Heart left ventricle (tissue), 16 donors: ENCODE measurements around the gene CD207. TPM values are rescaled to one million over a fixed set of nuclear protein-coding genes. Genes with fewer than 3 reads are reported as not detected.

Experiments used
- ATAC-seq, 4 donors: fragments of 200-7000 bp; cut with Tn5 transposase; one replicate each; pipeline ENCODE4 v1.9.1; 2020 to 2022; ENCODE audit warnings: moderate library complexity in 4 of 4, mild to moderate bottlenecking in 3 of 4, moderate number of reproducible peaks in 1 of 4
- DNase-seq, 5 donors: peaks; one replicate each; pipeline ENCODE4 v3.0.0-alpha.2; 2020
- H3K27ac ChIP-seq, 12 donors: fragments of 200-600 bp; sonication (generic) in 4 of 12; one replicate each; pipeline versions ENCODE4 v1.5.0 to v1.8.0; 2016 to 2022; ENCODE audit warnings: mild to moderate bottlenecking in 2 of 12
- H3K27me3 ChIP-seq, 9 donors: fragments of 200-600 bp; sonication (generic) in 2 of 9; one replicate each; pipeline versions ENCODE4 v1.5.1 to v1.8.0; 2016 to 2022; ENCODE audit warnings: mild to moderate bottlenecking in 3 of 9
- H3K36me3 ChIP-seq, 9 donors: fragments of 200-600 bp; sonication (generic) in 2 of 9; one replicate each; pipeline versions ENCODE4 v1.5.0 to v1.8.0; 2018 to 2022; ENCODE audit warnings: mild to moderate bottlenecking in 2 of 9
- H3K4me1 ChIP-seq, 12 donors: fragments of 200-600 bp; sonication (generic) in 4 of 12; one replicate each; pipeline versions ENCODE4 v1.5.0 to v1.8.0; 2016 to 2022; ENCODE audit warnings: mild to moderate bottlenecking in 3 of 12
- H3K4me3 ChIP-seq, 12 donors: fragments of 200-600 bp; sonication (generic) in 4 of 12; one replicate each; pipeline versions ENCODE4 v1.5.0 to v1.8.0; 2017 to 2022; ENCODE audit warnings: mild to moderate bottlenecking in 9 of 12, moderate library complexity in 4 of 12
- H3K9me3 ChIP-seq, 12 donors: fragments of 200-600 bp; sonication (generic) in 4 of 12; one replicate each; pipeline versions ENCODE4 v1.5.0 to v1.8.0; 2016 to 2022; ENCODE audit warnings: mild to moderate bottlenecking in 1 of 12
- CTCF ChIP-seq, 12 donors: fragments of 200-600 bp; sonication (generic) in 4 of 12; IDR thresholded peaks; one replicate each; pipeline versions ENCODE4 v1.5.0 to v1.8.0; 2018 to 2022; ENCODE audit warnings: antibody characterized with exemption in 12 of 12, mild to moderate bottlenecking in 5 of 12
- POLR2A ChIP-seq, 2 donors: fragments of 450-650 bp; IDR thresholded peaks; one replicate each; pipeline ENCODE4 v1.6.1; 2017; ENCODE audit warnings: antibody characterized with exemption in 2 of 2, mild to moderate bottlenecking in 2 of 2, moderate library complexity in 2 of 2
- WGBS, 4 donors: extraction: QIAGEN DNeasy Blood & Tissue Kit in 2 of 4; methylation state at CpG; one replicate each; pipeline versions ENCODE4 v1.1.5 to v1.1.7; 2013 to 2018; 5-methylcytosine and 5-hydroxymethylcytosine counted together
- intact Hi-C, 10 donors: fragments of 100-400 bp; cut with DNase I; formaldehyde crosslinking; loops; one replicate each; pipeline versions ENCODE4 v1.11.1 to v1.14.2; 2022
- polyA plus RNA-seq, 2 donors: library from polyadenylated mRNA; stranded (reverse); fragments of 200-250 nt; gene quantifications; one replicate each; pipeline ENCODE4 v1.2.3, GENCODE V29; 2013
- total RNA-seq, 9 donors: library from RNA; depleted of rRNA in 2 of 9; stranded (reverse); fragments of >200 nt in 2 of 9; fragmentation: NEBNext Ultra II Directional in 3 of 9; extraction: Animal tissue kit (Norgen Biotek cat#: 25700) in 3 of 9; gene quantifications; one replicate each; pipeline versions ENCODE4 v1.1.0 to v1.2.4, GENCODE V29; 2016 to 2023
- donor health status: ischemic (EF 13 %, LVEDD 7.1; RV severe dilation, severe dysfunction).
- donor health status: healthy with polysubstance abuse.
- donor health status: DM: no; HTN: yes; CAD: no.
- donor health status: DM: no; HTN: no; CAD: no.
- donor health status: ischemic (EF 25% LVEDD 6.9; RV normal size, moderate dysfunction).
- donor health status: ischemic (EF 25% LVEDD 5.7; RV mildly dilated, moderate dysfunction).
- donor health status: healthy.
- donor health status: DM: yes; HTN: yes; CAD: no.
- donor health status: ischemic (EF 35%, LVEDD 5.7; RV mildly dilated, moderate dysfunction).
- donor health status: nonischemic (EF 11% LVEDD 7.7; RV severe dilation, severe dysfunction).
- donor health status: DM: yes; HTN: yes; CAD: no.
- donor health status: PGD.
- donor health status: ischemic (EF 29% LVEDD 5.4; RV normal size, mild dysfunction).
- donor health status: nonischemic (EF 23%, LVEDD 6.1; RV moderate dilation, normal function).

The CD207 gene
- total and polyA plus RNA-seq, 11 donors: 0.04 to 0.48 (median 0.19) TPM; not detected in 4

DNA sequence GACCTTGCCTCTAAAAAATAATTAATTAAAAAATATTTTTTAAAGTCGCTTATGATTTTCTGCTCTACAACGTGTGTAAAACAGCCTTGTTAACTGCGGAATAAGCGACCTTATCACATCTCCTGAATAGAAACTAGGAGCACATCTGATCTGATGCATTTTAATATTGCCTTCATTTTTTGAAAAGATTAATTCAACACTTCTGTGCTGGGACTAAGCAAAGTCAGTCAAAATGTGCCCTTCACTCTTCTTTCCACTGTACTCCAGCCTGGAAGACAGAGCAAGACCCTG is 27.8 kb downstream of the CD207 start:
- Histone ChIP-seq H3K36me3 (no peaks in the 10 kb centered on the region), H3K27me3 (peaks cover 0 to 7% (median 0%) of the 10 kb centered on the region in 9 donors), H3K4me3 (no peak overlapping the region), H3K9me3 (peaks cover 0 to 5% (median 0%) of the 10 kb centered on the region in 12 donors), H3K4me1 (no peaks in the 10 kb centered on the region), H3K27ac (no peak overlapping the region)
- 92 to 95% (median 94%) methylated on average over 4 of the region's 4 CpGs for WGBS, 4 donors
- ATAC-seq (no peak), DNase-seq (no peak)
- intact Hi-C loops: no loop called here
- TF ChIP-seq POLR2A (IDR thresholded peaks at IDR 0.05) (no peak), CTCF (IDR thresholded peaks at IDR 0.05) (no peak)

GRCh38 chr2:70807102-70807827 is 28.4 kb downstream of the CD207 start:
- H3K27ac ChIP-seq: no peak overlapping the region
- no peaks in the 10 kb centered on the region for H3K4me1 ChIP-seq
- no peak overlapping the region for H3K4me3 ChIP-seq
- 91 to 93% (median 92%) methylated on average over 6 of the region's 6 CpGs for WGBS, 4 donors
- DNase-seq (no peak), ATAC-seq (no peak)
- peaks cover 0 to 5% (median 0%) of the 10 kb centered on the region in 12 donors for H3K9me3 ChIP-seq
- intact Hi-C loops: no loop called here
- no peak for TF ChIP-seq CTCF (IDR thresholded peaks at IDR 0.05)
- TF ChIP-seq POLR2A (IDR thresholded peaks at IDR 0.05): no peak
- H3K36me3 ChIP-seq: no peaks in the 10 kb centered on the region
- peaks cover 0 to 7% (median 0%) of the 10 kb centered on the region in 9 donors for H3K27me3 ChIP-seq

GRCh38 chr2:70806620-70807019 is 29.0 kb downstream of the CD207 start:
- TF ChIP-seq POLR2A (IDR thresholded peaks at IDR 0.05) (no peak), CTCF (IDR thresholded peaks at IDR 0.05) (no peak)
- ATAC-seq (no peak), DNase-seq (no peak)
- Histone ChIP-seq H3K36me3 (no peaks in the 10 kb centered on the region), H3K27ac (no peak overlapping the region), H3K9me3 (peaks cover 0 to 5% (median 0%) of the 10 kb centered on the region in 12 donors), H3K27me3 (peaks cover 0 to 7% (median 0%) of the 10 kb centered on the region in 9 donors), H3K4me1 (no peaks in the 10 kb centered on the region), H3K4me3 (no peak overlapping the region)
- intact Hi-C loops: no loop called here
- WGBS, 4 donors: 63 to 67% (median 65%) methylated on average over 6 of the region's 6 CpGs

GRCh38 chr2:70806013-70806412 is 29.6 kb downstream of the CD207 start:
- Histone ChIP-seq H3K4me1 (no peaks in the 10 kb centered on the region), H3K27me3 (peaks cover 0 to 7% (median 0%) of the 10 kb centered on the region in 9 donors), H3K27ac (no peak overlapping the region), H3K4me3 (no peak overlapping the region), H3K9me3 (peaks cover 0 to 5% (median 0%) of the 10 kb centered on the region in 12 donors), H3K36me3 (no peaks in the 10 kb centered on the region)
- intact Hi-C loops: no loop called here
- DNase-seq (no peak), ATAC-seq (no peak)
- 55 to 73% (median 59%) methylated on average over 5 of the region's 5 CpGs for WGBS, 4 donors
- TF ChIP-seq CTCF (IDR thresholded peaks at IDR 0.05) (no peak), POLR2A (IDR thresholded peaks at IDR 0.05) (no peak)
